Activated T-helper 17 cell treated with anti-CD3 and anti-CD28 coated beads, Interleukin-2, amount 50 U/mL, for 72 hours (primary cell): ENCODE data around the gene KLK4. TPM values are rescaled to one million over a fixed set of nuclear protein-coding genes. Genes with fewer than 3 reads are reported as not detected.

Experiments
- total RNA-seq, 2 donors: library from RNA; stranded (reverse); gene quantifications; one replicate each; pipeline ENCODE4 v1.2.3, GENCODE V29; 2022

Gene KLK4
- total RNA-seq, 2 donors from 2014 or later = not detected

Other genes starting within 250 kb of the KLK4 start
- not detected for gene SHANK1, start 191.6 kb downstream of the KLK4 start, total RNA-seq
- under 1 TPM; 0.24 to 0.45 TPM for gene CLEC11A, start 188.0 kb downstream of the KLK4 start, total RNA-seq
- gene GPR32, start 140.9 kb downstream of the KLK4 start, total RNA-seq = not detected
- not detected for gene ACP4, start 121.0 kb downstream of the KLK4 start, total RNA-seq
- 1 to 10 TPM in 1 of 2 donors, under 1 TPM in 1; 0.39 to 2.0 TPM for gene KLK1, start 87.6 kb downstream of the KLK4 start, total RNA-seq
- gene KLK15, start 77.8 kb downstream of the KLK4 start, total RNA-seq = not detected
- gene KLK3, start 56.5 kb downstream of the KLK4 start, total RNA-seq = not detected
- gene KLK2, start 38.0 kb downstream of the KLK4 start, total RNA-seq = under 1 TPM in 1 of 2 donors, not detected in 1; 0.24 TPM
- not detected for gene KLK5, start 41.6 kb upstream of the KLK4 start, total RNA-seq
- gene KLK6, start 58.2 kb upstream of the KLK4 start, total RNA-seq = not detected
- gene KLK7, start 72.5 kb upstream of the KLK4 start, total RNA-seq = not detected
- not detected for gene KLK8, start 90.2 kb upstream of the KLK4 start, total RNA-seq
- gene KLK10, start 108.3 kb upstream of the KLK4 start, total RNA-seq = not detected
- gene KLK11, start 115.2 kb upstream of the KLK4 start, total RNA-seq = not detected
- not detected for gene KLK12, start 123.6 kb upstream of the KLK4 start, total RNA-seq
- gene KLK13, start 153.7 kb upstream of the KLK4 start, total RNA-seq = not detected
- under 1 TPM; 0.26 to 0.77 TPM for gene KLK14, start 171.5 kb upstream of the KLK4 start, total RNA-seq
- 1 to 10 TPM; 7.0 to 9.7 TPM for gene CTU1, start 197.0 kb upstream of the KLK4 start, total RNA-seq
- gene SIGLEC9, start 213.5 kb upstream of the KLK4 start, total RNA-seq = under 1 TPM; 0.15 to 0.74 TPM
- gene SIGLEC7, start 230.9 kb upstream of the KLK4 start, total RNA-seq = not detected